PFSK-1 (cell line): ENCODE results near the gene SFXN2.

Experiments
- POLR2AphosphoS5 ChIP-seq: IDR thresholded peaks from 2 replicates; pipeline ENCODE4 v1.6.1; 2012; ENCODE audit warnings: low read depth, mild to moderate bottlenecking, control low read depth, low read length, moderate library complexity
- SIN3A ChIP-seq: IDR thresholded peaks from 2 replicates; pipeline ENCODE4 v1.6.1; 2012; ENCODE audit warnings: mild to moderate bottlenecking, low read length, moderate library complexity, borderline replicate concordance; ENCODE audit not compliant: insufficient read depth
- TF ChIP-seq, protein P1 (sequence below), 2 experiments: IDR thresholded peaks; 2 replicates each; pipeline versions ENCODE4 v1.6.1 to v1.8.0; 2011 to 2012; ENCODE audit warnings: low read depth in 2 of 2, low read length in 2 of 2, control low read depth in 1 of 2, inconsistent platforms in 1 of 2, mild to moderate bottlenecking in 1 of 2, moderate library complexity in 1 of 2; ENCODE audit not compliant: insufficient read depth in 1 of 2

GRCh38 chr10:102701272-102701671 lies 13.2 kb upstream of the SFXN2 start:
- TF ChIP-seq POLR2AphosphoS5 (no peak), SIN3A (no peak)
- TF ChIP-seq, protein P1, sequence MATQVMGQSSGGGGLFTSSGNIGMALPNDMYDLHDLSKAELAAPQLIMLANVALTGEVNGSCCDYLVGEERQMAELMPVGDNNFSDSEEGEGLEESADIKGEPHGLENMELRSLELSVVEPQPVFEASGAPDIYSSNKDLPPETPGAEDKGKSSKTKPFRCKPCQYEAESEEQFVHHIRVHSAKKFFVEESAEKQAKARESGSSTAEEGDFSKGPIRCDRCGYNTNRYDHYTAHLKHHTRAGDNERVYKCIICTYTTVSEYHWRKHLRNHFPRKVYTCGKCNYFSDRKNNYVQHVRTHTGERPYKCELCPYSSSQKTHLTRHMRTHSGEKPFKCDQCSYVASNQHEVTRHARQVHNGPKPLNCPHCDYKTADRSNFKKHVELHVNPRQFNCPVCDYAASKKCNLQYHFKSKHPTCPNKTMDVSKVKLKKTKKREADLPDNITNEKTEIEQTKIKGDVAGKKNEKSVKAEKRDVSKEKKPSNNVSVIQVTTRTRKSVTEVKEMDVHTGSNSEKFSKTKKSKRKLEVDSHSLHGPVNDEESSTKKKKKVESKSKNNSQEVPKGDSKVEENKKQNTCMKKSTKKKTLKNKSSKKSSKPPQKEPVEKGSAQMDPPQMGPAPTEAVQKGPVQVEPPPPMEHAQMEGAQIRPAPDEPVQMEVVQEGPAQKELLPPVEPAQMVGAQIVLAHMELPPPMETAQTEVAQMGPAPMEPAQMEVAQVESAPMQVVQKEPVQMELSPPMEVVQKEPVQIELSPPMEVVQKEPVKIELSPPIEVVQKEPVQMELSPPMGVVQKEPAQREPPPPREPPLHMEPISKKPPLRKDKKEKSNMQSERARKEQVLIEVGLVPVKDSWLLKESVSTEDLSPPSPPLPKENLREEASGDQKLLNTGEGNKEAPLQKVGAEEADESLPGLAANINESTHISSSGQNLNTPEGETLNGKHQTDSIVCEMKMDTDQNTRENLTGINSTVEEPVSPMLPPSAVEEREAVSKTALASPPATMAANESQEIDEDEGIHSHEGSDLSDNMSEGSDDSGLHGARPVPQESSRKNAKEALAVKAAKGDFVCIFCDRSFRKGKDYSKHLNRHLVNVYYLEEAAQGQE (IDR thresholded peaks at IDR 0.05; ENCODE audit: insufficient read depth in 1 of 2, low read depth in 2 of 2, low read length in 2 of 2): no peak
